Stomach smooth muscle (tissue), 2 donors: ENCODE data around the gene TMEM156.
"Not testable (repeated sequence)": the region's sequence is repeated elsewhere in the genome, so short reads cannot be mapped to it uniquely, and the experiment has no call there.

Experiments
- H3K27ac ChIP-seq: one replicate; pipeline ENCODE4 v1.7.0; 2013; ENCODE audit warnings: mild to moderate bottlenecking, low read length, inconsistent platforms
- H3K27me3 ChIP-seq, 2 donors: one replicate each; pipeline ENCODE4 v1.7.0; 2013; ENCODE audit warnings: low read length in 2 of 2; ENCODE audit not compliant: insufficient read depth in 2 of 2, control insufficient read depth in 1 of 2
- H3K36me3 ChIP-seq, 2 donors: one replicate each; pipeline ENCODE4 v1.7.0; 2013; ENCODE audit warnings: low read length in 2 of 2; ENCODE audit not compliant: control insufficient read depth in 2 of 2, insufficient read depth in 2 of 2
- H3K4me1 ChIP-seq: one replicate; pipeline ENCODE4 v1.7.0; 2013; ENCODE audit warnings: low read length; ENCODE audit not compliant: control insufficient read depth, insufficient read depth
- H3K4me3 ChIP-seq, 2 donors: one replicate each; pipeline ENCODE4 v1.7.0; 2013; ENCODE audit warnings: low read length in 2 of 2
- H3K9ac ChIP-seq, 2 donors: one replicate each; pipeline ENCODE4 v1.7.0; 2013; ENCODE audit warnings: low read length in 2 of 2, mild to moderate bottlenecking in 1 of 2
- H3K9me3 ChIP-seq, 2 donors: one replicate each; pipeline ENCODE4 v1.7.0; 2013; ENCODE audit warnings: low read length in 2 of 2; ENCODE audit not compliant: control insufficient read depth in 2 of 2
- donor health status: healthy.
- donor health status: Pancreatic carcinoma.

The TMEM156 gene

GRCh38 chr4:38994135-38994534, 38.1 kb downstream of the TMEM156 start:
- H3K4me3 ChIP-seq = no peak overlapping the region
- H3K4me1 ChIP-seq = no peaks in the 10 kb centered on the region
- no peak overlapping the region for H3K9ac ChIP-seq
- H3K27me3 ChIP-seq = no peaks in the 10 kb centered on the region
- H3K9me3 ChIP-seq = no peaks in the 10 kb centered on the region
- no peaks in the 10 kb centered on the region for H3K36me3 ChIP-seq
- H3K27ac ChIP-seq = no peak overlapping the region

DNA sequence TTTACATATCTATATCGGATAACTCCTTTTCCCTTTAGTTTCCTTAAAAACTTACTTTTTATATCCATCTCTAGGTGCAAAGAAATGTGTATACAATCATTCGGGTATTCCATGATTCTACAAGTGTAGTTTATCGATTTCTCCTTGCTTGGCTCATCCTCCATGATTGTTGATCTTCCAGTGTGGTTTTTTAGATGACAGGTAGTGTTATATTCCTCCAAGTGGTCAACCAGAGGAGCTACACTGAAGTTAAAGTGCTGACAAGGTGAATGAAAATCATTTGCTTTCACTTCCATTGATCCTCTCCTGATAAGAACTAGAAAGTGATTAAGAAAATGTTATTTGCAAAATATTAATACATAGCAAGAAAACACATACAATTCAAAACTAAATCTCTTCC, 38.5 kb downstream of the TMEM156 start:
- H3K4me1 ChIP-seq = no peaks in the 10 kb centered on the region
- H3K36me3 ChIP-seq = no peaks in the 10 kb centered on the region
- no peak overlapping the region for H3K27ac ChIP-seq
- H3K9me3 ChIP-seq = no peaks in the 10 kb centered on the region
- no peak overlapping the region for H3K9ac ChIP-seq
- H3K4me3 ChIP-seq = no peak overlapping the region
- no peaks in the 10 kb centered on the region for H3K27me3 ChIP-seq

DNA sequence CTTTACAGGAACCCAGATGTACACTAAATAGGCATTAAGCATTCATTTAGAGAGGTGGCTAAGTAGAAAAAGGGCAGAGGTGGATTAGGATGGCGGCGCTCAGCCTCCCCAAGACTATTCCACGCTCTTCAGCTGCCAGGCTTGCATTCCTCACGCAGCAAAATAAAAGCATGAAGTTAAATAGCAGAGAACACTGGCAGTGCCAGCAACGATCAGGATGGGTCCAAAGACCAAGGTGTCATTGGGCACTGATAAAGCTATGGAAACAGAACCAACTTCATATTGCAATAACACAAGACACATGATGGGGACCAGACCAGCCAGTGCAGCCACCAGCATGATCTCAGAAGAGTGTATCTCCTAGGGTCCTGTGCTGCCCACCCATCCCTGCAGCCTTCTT, 42.0 kb downstream of the TMEM156 start:
- no peaks in the 10 kb centered on the region for H3K36me3 ChIP-seq
- H3K9ac ChIP-seq = no peak overlapping the region
- H3K9me3 ChIP-seq = no peaks in the 10 kb centered on the region
- no peak overlapping the region for H3K27ac ChIP-seq
- H3K27me3 ChIP-seq = no peaks in the 10 kb centered on the region
- H3K4me1 ChIP-seq = no peaks in the 10 kb centered on the region
- no peak overlapping the region for H3K4me3 ChIP-seq

- Histone ChIP-seq H3K4me1 (no peaks in the 10 kb centered on the region), H3K36me3 (no peaks in the 10 kb centered on the region), H3K9me3 (no peaks in the 10 kb centered on the region), H3K27me3 (no peaks in the 10 kb centered on the region), H3K9ac (no peak overlapping the region), H3K27ac (no peak overlapping the region), H3K4me3 (no peak overlapping the region)
Observed at GRCh38 chr4:38989487-38989886, 42.7 kb downstream of the TMEM156 start.

- H3K27ac ChIP-seq, H3K27me3 ChIP-seq, H3K36me3 ChIP-seq, H3K9ac ChIP-seq, H3K4me1 ChIP-seq, H3K9me3 ChIP-seq, H3K4me3 ChIP-seq: not testable (repeated sequence)
Observed at GRCh38 chr4:38988353-38988752, 43.9 kb downstream of the TMEM156 start.

GRCh38 chr4:38987491-38987890, 44.7 kb downstream of the TMEM156 start:
- no peaks in the 10 kb centered on the region for H3K4me1 ChIP-seq
- H3K9me3 ChIP-seq = no peaks in the 10 kb centered on the region
- H3K27me3 ChIP-seq = no peaks in the 10 kb centered on the region
- no peaks in the 10 kb centered on the region for H3K36me3 ChIP-seq
- no peak overlapping the region for H3K27ac ChIP-seq
- no peak overlapping the region for H3K9ac ChIP-seq
- no peak overlapping the region for H3K4me3 ChIP-seq

DNA sequence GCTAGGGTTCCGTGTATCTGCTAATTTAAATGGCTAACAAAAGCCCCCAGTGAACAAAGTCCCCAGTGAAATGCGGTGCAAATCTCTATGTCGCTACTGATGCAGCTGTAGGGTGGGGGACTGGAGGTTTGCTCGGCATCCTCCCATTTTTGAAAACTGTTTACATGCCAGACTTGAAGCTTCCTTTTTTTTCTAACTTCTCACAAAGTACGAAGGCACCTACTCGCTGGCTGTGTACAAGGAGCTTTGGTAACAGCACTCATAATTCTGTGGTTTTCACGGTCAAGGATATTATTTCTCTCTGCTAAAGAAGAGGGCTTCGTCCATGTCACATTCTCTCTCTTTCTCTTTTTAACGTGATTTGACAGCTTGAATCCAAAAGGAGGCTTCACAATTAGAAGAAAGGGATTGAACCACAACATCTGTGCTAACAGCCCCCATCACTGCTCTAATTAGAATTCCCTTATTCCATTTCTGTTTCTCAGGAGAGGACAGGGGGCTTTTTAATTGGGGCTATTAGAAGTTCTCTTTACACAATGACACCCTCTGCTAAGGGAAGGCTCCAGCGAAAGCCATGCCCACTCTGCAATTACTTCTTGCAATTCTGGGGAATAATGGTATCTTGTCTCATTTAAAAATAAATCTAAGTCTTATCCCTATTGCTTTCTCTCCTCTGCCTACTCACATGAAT, 46.7 kb downstream of the TMEM156 start:
- no peaks in the 10 kb centered on the region for H3K27me3 ChIP-seq
- no peak overlapping the region for H3K27ac ChIP-seq
- no peaks in the 10 kb centered on the region for H3K4me1 ChIP-seq
- no peaks in the 10 kb centered on the region for H3K36me3 ChIP-seq
- H3K9ac ChIP-seq = no peak overlapping the region
- no peaks in the 10 kb centered on the region for H3K9me3 ChIP-seq
- no peak overlapping the region for H3K4me3 ChIP-seq

DNA sequence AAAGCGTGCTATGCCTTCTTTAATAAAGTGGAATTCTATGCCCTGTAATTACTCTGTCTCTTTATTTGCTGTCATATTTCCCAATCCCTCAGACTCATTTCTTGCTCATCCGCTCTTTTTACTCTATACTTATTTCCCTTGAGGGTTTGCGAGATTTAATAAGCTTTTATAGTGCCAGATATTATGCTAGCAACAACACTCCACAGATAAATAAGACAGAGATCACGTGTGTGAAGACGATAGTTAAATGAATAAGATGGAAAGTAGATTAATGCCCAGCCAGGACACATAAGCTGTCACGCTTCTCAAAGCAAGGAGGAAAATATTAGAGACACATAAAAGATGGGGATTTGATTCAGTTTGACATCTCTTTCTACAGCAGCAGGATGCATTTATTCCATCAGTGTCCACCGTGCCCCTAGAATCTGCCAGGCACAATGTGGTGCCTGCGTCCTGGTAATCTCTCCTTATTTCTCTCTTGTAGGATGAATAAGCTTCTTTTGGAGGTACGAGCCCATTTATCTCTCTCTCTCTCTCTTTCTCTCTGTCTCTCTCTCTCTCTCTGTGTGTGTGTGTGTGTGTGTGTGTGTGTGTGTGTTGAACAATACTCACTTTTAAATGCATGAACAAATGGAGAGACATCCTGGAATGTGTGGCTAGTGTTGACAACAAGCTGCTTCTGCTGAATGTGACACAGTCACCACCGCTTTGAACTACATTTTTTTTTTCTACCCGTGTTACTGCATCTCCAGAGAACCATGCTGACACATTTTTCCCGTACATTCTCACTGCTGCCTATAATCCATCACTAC, 48.2 kb downstream of the TMEM156 start:
- H3K4me1 ChIP-seq = no peaks in the 10 kb centered on the region
- H3K27ac ChIP-seq = no peak overlapping the region
- H3K4me3 ChIP-seq = no peak overlapping the region
- H3K27me3 ChIP-seq = no peaks in the 10 kb centered on the region
- no peaks in the 10 kb centered on the region for H3K36me3 ChIP-seq
- H3K9me3 ChIP-seq = no peaks in the 10 kb centered on the region
- H3K9ac ChIP-seq = no peak overlapping the region

GRCh38 chr4:38983291-38983690, 48.9 kb downstream of the TMEM156 start:
- Histone ChIP-seq H3K27me3 (no peaks in the 10 kb centered on the region), H3K4me1 (no peaks in the 10 kb centered on the region), H3K36me3 (no peaks in the 10 kb centered on the region), H3K27ac (no peak overlapping the region), H3K9me3 (no peaks in the 10 kb centered on the region), H3K9ac (no peak overlapping the region), H3K4me3 (no peak overlapping the region)

DNA sequence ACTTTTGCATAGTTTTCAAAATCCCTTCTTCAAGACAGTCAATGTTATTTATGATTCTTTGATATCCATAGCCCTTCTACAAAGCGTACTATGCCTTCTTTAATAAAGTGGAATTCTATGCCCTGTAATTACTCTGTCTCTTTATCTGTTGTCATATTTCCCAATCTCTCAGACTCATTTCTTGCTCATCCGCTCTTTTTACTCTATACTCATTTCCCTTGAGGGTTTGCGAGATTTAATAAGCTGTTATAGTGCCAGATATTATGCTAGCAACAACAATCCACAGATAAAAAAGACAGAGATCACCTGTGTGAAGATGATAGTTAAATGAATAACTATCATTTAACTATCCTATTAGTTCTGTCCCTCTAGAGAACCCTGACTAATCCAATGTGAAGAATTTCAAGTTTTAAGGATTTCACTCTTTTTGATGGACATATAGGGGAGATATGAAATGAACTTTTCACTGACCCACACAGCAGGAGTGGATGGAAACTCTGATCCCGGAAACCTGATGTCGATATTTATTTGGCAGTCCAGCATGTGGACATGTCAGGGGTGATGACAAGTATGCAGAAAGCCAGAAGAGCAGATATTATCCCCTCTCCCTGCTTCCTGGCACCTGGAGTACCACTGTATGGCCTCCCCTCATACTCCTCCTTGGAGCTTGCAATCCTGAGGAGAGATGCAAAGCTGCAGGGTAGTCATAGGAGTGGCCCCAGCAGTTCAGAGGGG, 49.7 kb downstream of the TMEM156 start:
- no peaks in the 10 kb centered on the region for H3K27me3 ChIP-seq
- no peak overlapping the region for H3K4me3 ChIP-seq
- H3K4me1 ChIP-seq = no peaks in the 10 kb centered on the region
- no peaks in the 10 kb centered on the region for H3K9me3 ChIP-seq
- no peak overlapping the region for H3K27ac ChIP-seq
- no peak overlapping the region for H3K9ac ChIP-seq
- no peaks in the 10 kb centered on the region for H3K36me3 ChIP-seq
